Measurements from ENCODE around the gene DTNB.
"Not testable (repeated sequence)": the region's sequence is repeated elsewhere in the genome, so short reads cannot be mapped to it uniquely, and the experiment has no call there.

The DTNB gene

GRCh38 chr2:25549571-25549970 is 123.8 kb downstream of the DTNB start:
- not testable (repeated sequence) for DNase-seq

- DNase-seq = no peak
These were observed 124.8 kb downstream of the DTNB start for GRCh38 chr2:25548601-25549000.

- no peak for DNase-seq
These were observed 126.5 kb downstream of the DTNB start for GRCh38 chr2:25546852-25547251.

- no peak for DNase-seq
These were observed 127.5 kb downstream of the DTNB start for GRCh38 chr2:25545899-25546298.

DNA sequence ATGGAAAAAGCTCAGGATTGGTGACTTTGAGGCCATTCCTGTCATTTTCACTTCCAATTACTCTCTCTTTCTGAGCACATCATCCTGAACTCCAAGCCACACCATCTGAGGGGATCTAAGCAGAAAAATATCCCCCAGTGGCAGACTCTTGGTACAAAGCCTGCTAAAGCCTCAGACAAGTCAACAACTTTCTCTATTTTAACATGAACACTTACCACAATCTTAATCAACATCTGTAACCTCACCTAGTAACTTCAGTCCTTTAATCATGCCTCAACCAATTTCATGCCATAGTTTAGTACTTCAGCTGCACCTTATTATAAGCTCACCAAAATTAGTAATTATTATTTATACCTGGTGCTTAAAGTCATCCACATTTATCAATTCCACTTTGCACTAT is 128.9 kb downstream of the DTNB start:
- DNase-seq = no peak

GRCh38 chr2:25543939-25544338 is 129.4 kb downstream of the DTNB start:
- DNase-seq = no peak

DNA sequence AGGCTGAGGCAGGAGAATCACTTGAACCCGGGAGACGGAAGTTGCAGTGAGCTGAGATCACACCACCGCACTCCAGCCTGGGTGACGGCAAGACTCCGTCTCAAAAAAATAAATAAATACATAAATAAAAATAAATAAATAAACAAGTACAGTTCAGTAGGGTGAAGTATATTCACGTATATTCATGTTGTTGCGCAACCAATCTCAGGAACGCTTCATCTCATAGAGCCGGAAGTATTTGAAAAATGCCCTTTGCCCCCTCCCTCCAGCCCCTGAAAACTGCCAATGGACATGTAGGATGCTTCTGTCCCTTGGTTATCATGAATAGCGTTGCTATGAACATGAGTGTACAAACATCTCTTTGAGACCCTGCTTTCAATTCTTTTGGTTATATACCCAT is 132.0 kb downstream of the DTNB start:
- DNase-seq = no peak

- no peak for DNase-seq
These were observed 134.2 kb downstream of the DTNB start for GRCh38 chr2:25539136-25539535.

- DNase-seq = no peak
These were observed 135.9 kb downstream of the DTNB start for GRCh38 chr2:25537526-25537925.

DNA sequence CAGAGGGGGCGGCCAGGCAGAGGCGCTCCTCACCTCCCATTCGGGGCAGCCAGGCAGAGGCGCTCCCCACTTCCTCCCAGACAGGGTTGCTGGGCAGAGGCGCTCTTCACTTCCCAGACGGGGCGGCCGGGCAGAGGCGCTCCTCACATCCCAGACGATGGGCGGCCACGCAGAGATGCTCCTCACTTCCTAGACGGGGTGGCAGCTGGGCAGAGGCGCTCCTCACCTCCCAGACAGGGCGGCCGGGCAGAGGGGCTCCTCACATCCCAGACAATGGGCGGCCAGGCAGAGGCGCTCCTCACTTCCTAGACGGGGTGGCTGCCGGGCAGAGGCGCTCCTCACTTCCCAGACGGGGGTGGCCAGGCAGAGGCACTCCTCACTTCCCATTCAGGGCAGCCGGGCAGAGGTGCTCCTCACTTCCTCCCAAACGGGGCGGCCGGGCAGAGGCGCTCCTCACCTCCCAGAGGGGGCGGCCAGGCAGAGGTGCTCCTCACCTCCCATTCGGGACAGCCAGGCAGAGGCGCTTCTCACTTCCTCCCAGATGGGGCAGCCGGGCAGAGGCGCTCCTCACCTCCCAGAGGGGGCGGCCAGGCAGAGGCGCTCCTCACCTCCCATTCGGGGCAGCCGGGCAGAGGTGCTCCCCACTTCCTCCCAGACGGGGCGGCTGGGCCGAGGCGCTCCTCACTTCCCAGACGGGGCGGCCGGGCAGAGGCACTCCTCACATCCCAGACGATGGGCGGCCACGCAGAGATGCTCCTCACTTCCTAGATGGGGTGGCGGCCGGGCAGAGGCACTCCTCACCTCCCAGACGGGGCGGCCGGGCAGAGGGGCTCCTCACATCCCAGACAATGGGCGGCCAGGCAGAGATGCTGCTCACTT is 137.7 kb downstream of the DTNB start:
- DNase-seq = not testable (repeated sequence)

GRCh38 chr2:25534937-25535336 is 138.4 kb downstream of the DTNB start:
- not testable (repeated sequence) for DNase-seq

- DNase-seq = no peak
These were observed 138.9 kb downstream of the DTNB start for GRCh38 chr2:25534455-25534854.

GRCh38 chr2:25533771-25534170 is 139.6 kb downstream of the DTNB start:
- DNase-seq = not testable (repeated sequence)

DNA sequence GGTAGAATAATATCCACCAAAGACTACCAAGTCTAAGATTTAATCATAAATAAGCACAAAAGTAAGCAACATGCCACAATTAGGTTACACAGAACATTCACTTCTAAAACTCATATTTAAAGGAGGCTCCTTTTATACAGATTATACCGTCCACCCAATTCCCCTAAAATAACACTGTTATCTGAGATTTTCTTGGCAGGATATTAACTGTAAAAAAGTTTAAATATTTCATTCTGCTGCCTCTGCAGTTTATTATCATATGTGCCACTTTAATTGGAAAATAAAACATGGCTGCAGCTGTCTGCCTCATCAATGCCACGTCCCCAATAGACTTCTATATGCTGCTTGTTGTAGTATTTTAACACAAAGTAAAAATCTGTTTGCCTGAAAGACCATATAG is 140.9 kb downstream of the DTNB start:
- DNase-seq = no peak

GRCh38 chr2:25529034-25529433 is 144.3 kb downstream of the DTNB start:
- peak in 3 of 56 donors; percentile 9 to 36 (median 18) for DNase-seq

- no peak for DNase-seq
These were observed 145.2 kb downstream of the DTNB start for GRCh38 chr2:25528173-25528572.

GRCh38 chr2:25524507-25524906 is 148.9 kb downstream of the DTNB start:
- no peak for DNase-seq

GRCh38 chr2:25523060-25523459 is 150.3 kb downstream of the DTNB start:
- DNase-seq = no peak

- DNase-seq = peak in 3 of 56 donors; percentile 6 to 49 (median 21)
These were observed 151.6 kb downstream of the DTNB start for GRCh38 chr2:25521665-25522387.

DNA sequence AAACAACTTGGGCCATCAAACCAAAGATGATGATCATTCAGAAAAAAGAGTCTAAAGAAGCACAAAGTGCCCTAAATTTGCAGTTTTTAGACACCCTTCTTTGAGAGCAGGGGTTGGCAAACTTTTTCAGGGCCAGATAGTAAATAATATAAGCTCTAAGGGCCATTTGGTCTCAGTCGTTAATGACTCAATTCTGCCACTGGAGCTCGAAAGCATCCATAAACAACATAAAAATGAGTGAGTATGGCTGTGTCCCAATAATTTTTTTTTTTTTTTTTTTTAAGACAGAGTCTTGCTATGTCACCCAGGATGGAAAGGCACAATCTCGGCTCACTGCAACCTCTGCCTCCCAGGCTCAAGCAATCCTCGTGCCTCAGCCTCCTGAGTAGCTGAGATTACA is 152.3 kb downstream of the DTNB start:
- no peak for DNase-seq

DNA sequence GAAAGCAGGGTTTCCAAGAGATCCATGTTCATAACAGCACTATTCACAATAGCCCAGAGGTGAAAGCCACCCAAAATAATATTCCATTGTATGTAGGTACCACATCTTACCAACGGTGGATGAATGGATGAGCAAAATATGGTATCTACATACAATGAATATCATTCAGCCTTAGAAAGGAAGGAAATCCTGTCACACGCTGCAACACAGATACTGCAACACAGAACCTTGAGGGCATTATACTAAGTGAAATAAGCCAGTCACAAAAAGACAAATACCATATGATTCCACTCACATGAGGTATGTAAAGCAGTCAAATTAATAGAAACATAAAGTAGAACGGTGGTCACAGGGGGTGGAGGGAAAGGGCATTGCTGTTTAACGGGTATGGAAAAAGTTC is 155.7 kb downstream of the DTNB start:
- DNase-seq = no peak

GRCh38 chr2:25514043-25514637 is 159.2 kb downstream of the DTNB start:
- DNase-seq = no peak
